Measurements from ENCODE around the gene RAPGEF3.

- TF ChIP-seq EZH2 (IDR thresholded peaks at IDR 0.05), result no peak
- TF ChIP-seq POLR2AphosphoS5 (IDR thresholded peaks at IDR 0.05; ENCODE audit: borderline replicate concordance, low read depth, low read length), result no peak
Measured at GRCh38 chr12:47752121-47752520, 6.6 kb downstream of the RAPGEF3 start.

Data from SK-N-MC (cell line).